ENCODE measurements around the gene HEPN1. TPM values are rescaled to one million over a fixed set of nuclear protein-coding genes. Genes with fewer than 3 reads are reported as not detected.

The HEPN1 gene
- total RNA-seq (2014; rRNA removed; shearing (Covaris generic)) = not detected in 2 replicates

DNA sequence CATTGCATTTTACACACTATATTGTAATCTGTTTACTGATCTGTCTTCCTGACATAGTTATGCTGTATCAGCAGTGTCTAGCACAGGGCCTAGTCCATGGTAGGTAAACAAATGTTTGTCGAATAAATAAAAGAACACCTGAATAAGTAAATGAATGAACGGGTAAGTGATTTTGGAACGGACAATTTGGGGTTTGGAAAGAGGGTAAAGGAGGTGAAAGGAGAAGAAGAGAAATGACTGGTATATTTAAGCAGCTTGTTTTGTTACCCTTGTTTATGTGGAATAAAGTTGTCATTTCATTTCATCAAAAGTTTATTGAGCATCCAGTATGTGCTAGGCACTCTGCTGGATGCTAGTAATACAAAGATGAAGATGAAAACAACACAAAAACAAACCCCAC is at the start of gene HEPN1:
TSS of gene HEPN1 (plus strand) at position 301 of the 400 bp plus-strand sequence.
- no peak for DNase-seq (ENCODE audit: low spot score)

- no peak for DNase-seq (ENCODE audit: low spot score)
These were observed 49.7 kb upstream of the HEPN1 start for GRCh38 chr11:124869331-124869730.

GRCh38 chr11:124869856-124870387 is 49.1 kb upstream of the HEPN1 start:
- DNase-seq (ENCODE audit: low spot score) = no peak

- no peak for DNase-seq (ENCODE audit: low spot score)
These were observed 48.6 kb upstream of the HEPN1 start for GRCh38 chr11:124870430-124870829.

DNA sequence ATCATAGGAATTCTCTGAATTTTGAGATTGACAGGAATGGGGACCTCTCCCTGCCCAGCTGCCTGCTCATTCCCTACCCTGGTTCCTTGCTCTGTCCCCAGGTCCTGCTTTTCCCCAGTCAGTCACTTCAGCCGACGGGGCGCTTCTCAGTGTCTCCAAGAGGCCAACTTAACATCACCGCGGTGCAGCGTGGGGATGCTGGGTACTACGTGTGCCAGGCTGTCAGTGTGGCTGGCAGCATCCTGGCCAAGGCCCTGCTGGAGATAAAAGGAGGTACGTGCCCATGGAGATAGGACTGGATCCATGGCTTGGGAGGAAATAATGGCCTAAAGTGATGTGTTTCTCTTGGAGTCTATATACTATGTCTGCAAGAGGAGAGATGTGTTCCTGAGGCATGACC is 46.8 kb upstream of the HEPN1 start:
- DNase-seq (ENCODE audit: low spot score) = no peak

GRCh38 chr11:124872741-124873140 is 46.3 kb upstream of the HEPN1 start:
- no peak for DNase-seq (ENCODE audit: low spot score)

DNA sequence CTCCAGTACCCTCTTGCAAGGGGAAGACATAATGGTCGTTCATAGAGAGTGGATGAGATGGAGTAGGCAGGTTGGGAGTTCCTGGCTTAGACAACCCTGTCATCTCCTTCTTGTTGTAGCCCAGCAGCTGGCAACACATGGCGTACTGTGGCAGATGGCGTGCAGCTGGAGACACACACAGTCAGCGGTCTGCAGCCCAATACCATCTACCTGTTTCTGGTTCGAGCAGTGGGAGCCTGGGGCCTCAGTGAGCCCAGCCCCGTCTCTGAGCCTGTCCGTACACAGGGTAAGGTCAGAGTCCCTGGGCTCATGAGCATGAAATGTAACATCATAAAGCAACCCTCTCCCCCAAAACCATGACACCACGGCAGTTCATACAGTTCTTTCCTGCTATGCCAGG is 45.1 kb upstream of the HEPN1 start:
- DNase-seq (ENCODE audit: low spot score) = no peak

GRCh38 chr11:124874571-124875255 is 44.3 kb upstream of the HEPN1 start:
- DNase-seq (ENCODE audit: low spot score) = no peak

DNA sequence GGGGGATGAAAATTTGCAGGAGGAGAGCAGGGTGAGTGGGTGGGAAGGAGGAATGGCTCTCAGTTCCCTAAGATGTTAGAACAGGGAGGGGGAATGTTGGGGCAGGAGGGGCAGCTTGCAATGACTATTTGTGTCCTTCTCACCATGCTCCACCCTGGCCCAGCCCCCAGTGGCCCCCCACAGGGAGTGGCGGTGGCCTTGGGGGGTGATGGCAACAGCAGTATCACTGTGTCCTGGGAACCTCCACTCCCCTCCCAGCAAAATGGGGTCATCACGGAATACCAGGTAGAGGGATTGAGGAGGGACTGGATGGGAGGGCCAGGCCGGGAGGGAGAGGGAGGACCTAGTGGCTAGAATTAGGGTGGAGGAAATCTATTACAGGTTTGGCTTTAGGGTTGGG is 43.6 kb upstream of the HEPN1 start:
- DNase-seq (ENCODE audit: low spot score) = no peak

- DNase-seq (ENCODE audit: low spot score) = peak; percentile 95
These were observed 42.9 kb upstream of the HEPN1 start for GRCh38 chr11:124875943-124876817.

DNA sequence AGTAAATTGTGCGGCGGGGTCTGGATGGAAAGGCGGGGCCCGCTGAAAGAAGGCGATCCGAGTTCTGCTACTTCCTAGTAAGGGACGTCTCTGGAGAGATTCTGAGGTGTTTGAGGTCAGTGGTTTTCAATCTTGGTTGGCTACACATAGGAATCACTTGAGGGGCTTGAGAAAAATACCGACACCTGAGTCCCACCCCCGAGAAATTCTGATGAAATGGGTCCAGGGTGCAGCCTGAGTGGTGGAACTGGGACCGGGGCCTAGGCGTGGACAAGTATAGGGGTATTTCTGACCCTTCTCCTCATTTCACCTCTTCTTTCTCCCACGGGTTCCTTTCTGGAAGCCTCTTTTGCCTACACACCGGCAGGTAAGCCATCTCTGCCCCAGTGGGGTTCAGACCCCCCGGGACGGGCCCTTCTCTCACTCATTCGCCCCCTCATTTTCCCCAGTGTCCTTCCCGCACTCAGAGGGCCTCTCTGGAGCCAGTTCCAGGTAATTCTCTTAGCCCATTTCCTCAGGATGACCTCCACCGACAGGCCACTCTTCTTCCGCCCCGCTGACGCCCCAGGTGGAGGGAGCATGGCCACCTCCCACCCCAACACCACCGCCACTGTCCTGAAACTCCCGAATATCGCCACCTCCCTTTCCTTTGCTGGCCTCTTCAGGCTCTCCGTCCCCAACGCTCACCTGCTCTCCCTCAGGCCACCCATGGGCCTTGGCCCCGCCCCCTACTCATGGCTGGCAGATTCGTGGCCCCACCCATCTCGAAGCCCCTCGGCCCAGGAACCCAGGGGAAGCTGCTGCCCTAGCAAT is 42.0 kb upstream of the HEPN1 start:
- DNase-seq (ENCODE audit: low spot score) = no peak

DNA sequence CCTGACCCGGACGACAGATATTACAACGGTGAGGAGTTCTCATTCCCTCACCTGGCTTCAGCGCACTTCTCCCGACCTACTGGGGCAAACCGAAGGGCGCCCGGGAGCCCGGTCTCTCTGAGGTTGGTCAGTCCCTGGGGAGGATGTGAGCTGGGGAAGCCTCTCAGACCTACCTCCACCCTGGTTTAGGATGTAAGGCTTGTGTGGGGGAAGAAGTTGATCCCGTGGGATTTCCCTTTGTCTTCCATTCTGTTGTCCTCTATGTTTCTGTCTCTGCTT is 41.5 kb upstream of the HEPN1 start:
- DNase-seq (ENCODE audit: low spot score) = no peak

DNA sequence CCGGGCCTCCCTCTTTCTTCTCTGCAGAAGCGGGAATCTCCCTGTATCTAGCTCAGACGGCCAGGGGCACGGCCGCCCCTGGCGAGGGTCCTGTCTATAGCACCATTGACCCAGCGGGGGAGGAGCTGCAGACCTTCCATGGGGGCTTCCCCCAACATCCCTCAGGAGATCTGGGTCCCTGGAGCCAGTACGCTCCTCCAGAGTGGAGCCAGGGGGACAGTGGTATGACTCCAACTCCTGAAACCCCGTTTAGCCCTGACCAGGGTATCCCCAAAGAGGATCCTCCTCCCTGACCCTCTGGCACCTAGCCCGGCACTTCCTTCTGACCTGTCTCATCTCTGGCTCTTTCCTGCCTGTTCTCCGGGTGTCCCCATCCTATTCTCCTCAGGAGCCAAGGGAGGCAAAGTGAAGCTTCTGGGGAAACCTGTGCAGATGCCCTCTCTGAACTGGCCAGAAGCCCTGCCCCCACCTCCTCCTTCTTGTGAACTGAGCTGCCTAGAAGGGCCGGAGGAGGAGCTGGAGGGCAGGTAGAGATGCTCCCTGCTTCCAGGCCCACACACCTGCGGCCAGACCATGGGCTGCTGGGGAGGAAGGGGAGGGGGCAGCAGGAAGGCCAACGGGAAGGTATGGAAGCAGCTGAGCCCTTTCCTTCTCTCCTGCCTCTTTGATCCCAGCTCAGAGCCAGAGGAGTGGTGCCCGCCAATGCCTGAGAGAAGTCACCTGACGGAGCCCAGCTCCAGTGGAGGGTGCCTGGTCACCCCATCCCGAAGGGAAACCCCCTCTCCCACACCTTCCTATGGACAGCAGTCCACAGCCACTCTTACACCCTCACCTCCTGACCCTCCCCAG is 40.9 kb upstream of the HEPN1 start:
- DNase-seq (ENCODE audit: low spot score) = no peak

GRCh38 chr11:124878759-124879492 is 40.1 kb upstream of the HEPN1 start:
- no peak for DNase-seq (ENCODE audit: low spot score)

- no peak for DNase-seq (ENCODE audit: low spot score)
These were observed 39.4 kb upstream of the HEPN1 start for GRCh38 chr11:124879493-124880289.

DNA sequence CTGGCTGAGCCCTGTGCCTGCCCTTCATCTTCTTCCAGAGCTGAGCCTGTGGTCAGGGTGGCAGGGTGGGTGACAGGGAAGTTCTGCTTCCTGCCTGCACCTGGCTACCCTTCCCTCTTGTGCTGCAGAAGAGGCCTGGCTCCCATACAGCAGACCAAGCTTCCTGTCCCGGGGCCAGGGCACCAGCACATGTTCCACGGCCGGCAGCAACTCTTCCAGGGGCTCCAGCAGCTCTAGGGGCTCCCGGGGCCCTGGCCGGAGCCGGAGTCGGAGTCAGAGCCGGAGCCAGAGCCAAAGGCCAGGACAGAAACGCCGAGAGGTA is 38.8 kb upstream of the HEPN1 start:
- no peak for DNase-seq (ENCODE audit: low spot score)

DNA sequence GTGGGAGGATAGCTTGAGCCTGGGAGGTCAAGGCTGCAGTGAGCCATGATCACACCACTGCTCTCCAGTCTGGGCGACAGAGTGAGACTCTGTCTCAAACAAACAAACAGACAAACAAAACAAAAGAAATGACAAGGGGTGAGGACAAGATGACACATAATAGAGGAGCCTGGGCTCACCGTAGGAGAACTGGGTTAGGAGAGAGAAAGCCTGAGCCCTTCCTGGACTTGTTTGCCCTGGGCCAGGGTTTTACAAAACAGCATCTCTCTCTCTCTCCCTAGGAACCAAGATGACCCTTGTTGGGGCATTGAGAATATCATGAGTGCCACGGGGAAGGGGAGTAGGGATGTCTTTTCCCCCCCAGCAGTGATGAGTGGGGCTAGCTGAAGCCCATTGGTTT is 38.1 kb upstream of the HEPN1 start:
- DNase-seq (ENCODE audit: low spot score) = no peak

DNA sequence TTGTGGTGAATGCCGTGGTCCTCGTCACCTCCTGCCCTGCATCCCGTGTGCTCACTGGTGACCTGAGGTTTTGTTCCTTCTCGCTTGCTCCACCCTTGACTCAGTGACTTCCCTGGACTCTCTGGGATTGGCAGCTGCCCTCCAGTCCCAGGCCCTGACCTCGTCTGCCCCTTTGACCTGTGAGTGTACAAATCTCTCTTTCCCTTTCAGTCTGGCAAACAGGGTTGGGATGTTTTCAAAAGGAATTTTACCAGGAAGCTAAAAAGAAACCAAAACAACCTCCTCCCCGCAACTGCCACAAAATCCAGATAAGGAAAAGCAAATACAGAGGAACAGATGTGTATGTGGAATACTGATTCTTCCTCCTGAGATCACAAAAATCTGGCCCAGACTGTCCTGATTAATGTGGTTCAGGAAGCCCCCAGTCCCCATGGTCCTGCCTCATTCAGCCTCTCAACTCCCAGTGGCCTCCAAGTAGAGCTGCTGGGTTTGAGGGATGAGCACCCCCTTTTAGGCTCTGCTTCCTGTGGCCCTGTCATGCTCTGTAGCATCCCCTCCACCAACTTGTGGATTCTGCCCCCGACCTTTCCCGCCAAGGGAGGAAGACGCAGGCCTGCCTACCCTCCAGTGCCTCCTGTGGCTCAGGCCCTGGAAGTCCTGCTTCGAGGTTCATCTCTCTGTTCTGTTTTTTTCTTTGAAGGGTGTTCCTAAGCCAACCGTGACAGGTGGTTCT is 36.5 kb upstream of the HEPN1 start:
- DNase-seq (ENCODE audit: low spot score) = no peak

DNA sequence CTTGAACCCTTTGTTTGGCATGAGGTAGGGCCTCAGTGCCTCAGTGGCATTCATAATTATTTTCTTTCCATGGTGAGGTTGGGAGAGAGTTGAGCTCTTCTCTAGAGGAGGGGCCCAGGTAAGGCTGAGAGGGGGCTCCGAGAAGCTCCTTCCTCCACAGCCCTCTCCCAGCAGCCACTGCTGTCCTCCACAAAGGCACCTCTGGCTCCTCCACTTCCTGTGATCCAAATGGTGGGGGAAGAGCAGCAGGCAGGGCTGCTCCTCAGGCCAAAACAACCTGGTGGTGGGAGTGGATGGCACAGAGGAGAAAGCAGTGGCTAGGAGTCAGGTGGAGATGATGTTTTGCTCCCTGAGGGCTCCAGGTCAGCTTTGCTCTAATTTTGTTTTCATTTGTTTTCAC is 34.7 kb upstream of the HEPN1 start:
- DNase-seq (ENCODE audit: low spot score) = no peak

Measured in H4 (cell line).